ENCODE data around the gene APC. TPM values are rescaled to one million over a fixed set of nuclear protein-coding genes. Genes with fewer than 3 reads are reported as not detected.

The APC gene
- total and polyA plus RNA-seq, 2 donors (not counting 3 experiments of a cell fraction or from before 2014, with no cell fraction given), result 11.2 to 39.6 TPM

GRCh38 chr5:112743631-112744030, 5.9 kb downstream of the APC start:
- dilution Hi-C loops (cut with MboI; ENCODE audit: extremely low pct_ligation_motif_present, low sequenced_read_pairs), result no loop called here
- Histone ChIP-seq H3K79me2 (ENCODE audit: control insufficient read depth, insufficient read depth, low read length) (peaks cover 57% of the 10 kb centered on the region), H3K27ac (ENCODE audit: insufficient read depth, low read depth, low read length) (no peak overlapping the region), H3K4me3 (replicated peaks in 1 of 3; ENCODE audit: insufficient read depth in 1 of 3, low read depth in 1 of 3, low read length in 3 of 3) (no peak overlapping the region), H2AFZ (ENCODE audit: low read depth, low read length) (no peak overlapping the region), H3K36me3 (ENCODE audit: control insufficient read depth in 2 of 2, extremely low read depth in 1 of 2, insufficient read depth in 2 of 2, low read length in 2 of 2) (no peaks in the 10 kb centered on the region), H3K4me2 (ENCODE audit: insufficient read depth, low read length) (no peak overlapping the region), H3K9ac (replicated peaks; ENCODE audit: extremely low read depth, insufficient read depth, low read length) (no peak overlapping the region), H3K9me1 (replicated peaks; ENCODE audit: control insufficient read depth, extremely low read depth, insufficient read depth, low read length) (no peaks in the 10 kb centered on the region), H4K20me1 (replicated peaks; ENCODE audit: control insufficient read depth, extremely low read depth, insufficient read depth, low read length) (no peaks in the 10 kb centered on the region), H3K9me3 (replicated peaks; ENCODE audit: control insufficient read depth, insufficient read depth, low read length) (no peaks in the 10 kb centered on the region), H3K4me1 (ENCODE audit: control insufficient read depth, extremely low read depth, insufficient read depth, low read length) (peaks cover 10% of the 10 kb centered on the region), H3K27me3 (ENCODE audit: control insufficient read depth in 2 of 2, insufficient read depth in 2 of 2, low read length in 2 of 2) (no peaks in the 10 kb centered on the region)
- TF ChIP-seq POLR2AphosphoS5 (IDR thresholded peaks at IDR 0.05; ENCODE audit: insufficient read depth, low read depth, low read length), result no peak
- no peak for TF ChIP-seq POLR2A (IDR thresholded peaks at IDR 0.05; ENCODE audit: low read depth, low read length)
- TF ChIP-seq MAX (IDR thresholded peaks at IDR 0.05; ENCODE audit: insufficient read depth, insufficient read length), result no peak
- TF ChIP-seq FOS (IDR thresholded peaks at IDR 0.05; ENCODE audit: borderline replicate concordance, insufficient read depth, low read length), result no peak
- no peak for TF ChIP-seq GATA2 (IDR thresholded peaks at IDR 0.05; ENCODE audit: insufficient read depth, insufficient read length, low read depth, low read length)
- no peak for TF ChIP-seq MYC (IDR thresholded peaks at IDR 0.05; ENCODE audit: low read depth, low read length)
- TF ChIP-seq EZH2 (IDR thresholded peaks at IDR 0.05; ENCODE audit: borderline replicate concordance, low read depth, low read length, severe bottlenecking), result no peak
- no peak for TF ChIP-seq JUN (IDR thresholded peaks at IDR 0.05; ENCODE audit: borderline replicate concordance, insufficient read depth, insufficient read length, low read depth)
- TF ChIP-seq CTCF (IDR thresholded peaks at IDR 0.05; ENCODE audit: extremely low read depth in 1 of 2, insufficient read depth in 1 of 2, low read depth in 1 of 2, low read length in 2 of 2), result no peak
- FAIRE-seq (no peak), DNase-seq (ENCODE audit: low read depth, low spot score) (no peak)
- ChIA-PET POLR2A (no interaction called here), CTCF (interaction anchor here (1.3 kb wide), 1 partner anchor 52 kb away, joined by 4 read pairs; no protein-coding TSS in a partner anchor)
- intact Hi-C loops (cut with micrococcal nuclease), result no loop called here
- no TSS peak for BruUV-seq (replicated peaks)

Data from endothelial cell of umbilical vein (primary cell).